Progenitor cell of endocrine pancreas (in vitro differentiated cells): ENCODE data around the gene MAP3K5. TPM values are rescaled to one million over a fixed set of nuclear protein-coding genes. Genes with fewer than 3 reads are reported as not detected.

Experiments used
- DNase-seq: peaks from one replicate; pipeline ENCODE4 v3.0.0; 2021; ENCODE audit warnings: low spot score; ENCODE audit not compliant: unreplicated experiment
- H3K27ac Mint-ChIP-seq: 2 replicates; pipeline ENCODE4 v1.8.0; 2021; ENCODE audit warnings: mild to moderate bottlenecking, moderate library complexity, mixed read lengths
- H3K27me3 Mint-ChIP-seq: 2 replicates; pipeline ENCODE4 v1.8.0; 2021; ENCODE audit warnings: mixed read lengths
- H3K36me3 Mint-ChIP-seq: 2 replicates; pipeline ENCODE4 v1.8.0; 2022; ENCODE audit warnings: mixed read lengths; ENCODE audit not compliant: insufficient read depth
- H3K4me1 Mint-ChIP-seq: 2 replicates; pipeline ENCODE4 v1.8.0; 2021; ENCODE audit warnings: low read depth, mixed read lengths
- H3K4me3 Mint-ChIP-seq: 2 replicates; pipeline ENCODE4 v1.8.0; 2021; ENCODE audit warnings: low read depth, mild to moderate bottlenecking, moderate library complexity, mixed read lengths
- H3K9me3 Mint-ChIP-seq: 2 replicates; pipeline ENCODE4 v1.8.0; 2021; ENCODE audit warnings: low read depth, mixed read lengths
- total RNA-seq: library from RNA; stranded (reverse); gene quantifications from 2 replicates; pipeline ENCODE4 v1.2.1, GENCODE V29; 2021
- TF ChIP-seq, protein P1 (sequence below): fragments of 200-600 bp; sonication (generic); IDR thresholded peaks from one replicate; pipeline ENCODE4 v1.5.0; 2021; ENCODE audit warnings: antibody characterized with exemption, mild to moderate bottlenecking; ENCODE audit not compliant: unreplicated experiment

MAP3K5 gene
- total RNA-seq, 1 donor from 2014 or later = 1.1 TPM

DNA sequence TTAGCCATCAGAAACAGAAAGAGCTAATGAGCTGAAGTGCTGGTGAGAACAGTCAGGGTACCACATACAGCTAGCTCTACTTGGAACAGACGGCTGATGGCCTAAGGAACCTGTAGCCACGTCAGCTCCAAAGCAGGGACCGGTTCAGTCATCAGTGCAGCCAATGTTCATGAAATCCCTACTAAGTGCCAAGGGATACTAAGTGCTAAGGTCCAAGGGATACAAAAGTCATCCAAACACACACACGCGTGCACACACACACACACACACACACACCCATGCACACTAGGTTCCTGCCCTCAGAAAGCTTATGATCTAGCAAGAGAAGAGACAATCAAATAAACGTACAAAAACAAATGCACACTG lies 53.6 kb downstream of the MAP3K5 start:
- Mint-ChIP-seq H3K27ac (no peak overlapping the region), H3K9me3 (no peaks in the 10 kb centered on the region), H3K4me1 (no peaks in the 10 kb centered on the region), H3K27me3 (peaks cover under 1% of the 10 kb centered on the region), H3K36me3 (no peaks in the 10 kb centered on the region), H3K4me3 (no peak overlapping the region)
- DNase-seq = no peak
- TF ChIP-seq, protein P1, sequence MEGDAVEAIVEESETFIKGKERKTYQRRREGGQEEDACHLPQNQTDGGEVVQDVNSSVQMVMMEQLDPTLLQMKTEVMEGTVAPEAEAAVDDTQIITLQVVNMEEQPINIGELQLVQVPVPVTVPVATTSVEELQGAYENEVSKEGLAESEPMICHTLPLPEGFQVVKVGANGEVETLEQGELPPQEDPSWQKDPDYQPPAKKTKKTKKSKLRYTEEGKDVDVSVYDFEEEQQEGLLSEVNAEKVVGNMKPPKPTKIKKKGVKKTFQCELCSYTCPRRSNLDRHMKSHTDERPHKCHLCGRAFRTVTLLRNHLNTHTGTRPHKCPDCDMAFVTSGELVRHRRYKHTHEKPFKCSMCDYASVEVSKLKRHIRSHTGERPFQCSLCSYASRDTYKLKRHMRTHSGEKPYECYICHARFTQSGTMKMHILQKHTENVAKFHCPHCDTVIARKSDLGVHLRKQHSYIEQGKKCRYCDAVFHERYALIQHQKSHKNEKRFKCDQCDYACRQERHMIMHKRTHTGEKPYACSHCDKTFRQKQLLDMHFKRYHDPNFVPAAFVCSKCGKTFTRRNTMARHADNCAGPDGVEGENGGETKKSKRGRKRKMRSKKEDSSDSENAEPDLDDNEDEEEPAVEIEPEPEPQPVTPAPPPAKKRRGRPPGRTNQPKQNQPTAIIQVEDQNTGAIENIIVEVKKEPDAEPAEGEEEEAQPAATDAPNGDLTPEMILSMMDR = no peak

DNA sequence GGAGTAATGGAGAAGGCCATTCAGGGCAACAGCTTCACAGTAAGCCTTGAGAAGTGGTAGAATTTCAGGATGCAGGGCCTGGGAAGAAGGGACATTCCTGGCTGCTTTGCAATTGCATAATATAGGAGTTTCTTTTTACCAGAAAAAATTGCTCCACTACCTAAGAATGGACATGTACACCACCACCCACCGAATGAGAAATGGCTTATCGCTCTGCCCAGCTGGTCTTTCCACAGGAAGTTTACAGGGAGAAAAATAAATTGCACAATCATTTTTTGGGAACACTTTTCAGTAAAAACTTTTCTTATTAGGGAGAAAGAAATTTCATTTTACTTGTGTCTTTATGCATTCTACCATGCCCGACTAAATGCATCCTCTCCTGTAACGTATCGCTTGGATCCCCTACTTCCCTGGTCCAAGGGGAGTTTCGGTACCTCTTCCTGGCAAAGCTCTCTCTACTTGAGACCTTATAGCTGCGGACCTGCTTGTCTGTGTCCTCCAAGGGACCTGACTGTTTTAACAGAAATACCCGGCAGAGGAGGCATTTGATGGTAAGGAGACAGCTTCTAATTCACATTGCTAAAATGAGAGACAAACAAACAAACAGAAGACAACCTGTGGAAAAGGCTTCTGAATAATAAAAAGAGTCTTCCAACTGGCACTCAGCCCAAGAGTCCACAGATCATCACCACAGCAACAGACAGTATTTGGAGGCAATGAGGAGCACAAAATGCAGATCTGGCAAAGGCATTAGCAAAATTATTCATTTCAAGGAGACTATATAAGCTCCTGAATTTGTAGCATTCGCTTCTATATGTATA lies 54.2 kb downstream of the MAP3K5 start:
- TF ChIP-seq, protein P1 = no peak

DNA sequence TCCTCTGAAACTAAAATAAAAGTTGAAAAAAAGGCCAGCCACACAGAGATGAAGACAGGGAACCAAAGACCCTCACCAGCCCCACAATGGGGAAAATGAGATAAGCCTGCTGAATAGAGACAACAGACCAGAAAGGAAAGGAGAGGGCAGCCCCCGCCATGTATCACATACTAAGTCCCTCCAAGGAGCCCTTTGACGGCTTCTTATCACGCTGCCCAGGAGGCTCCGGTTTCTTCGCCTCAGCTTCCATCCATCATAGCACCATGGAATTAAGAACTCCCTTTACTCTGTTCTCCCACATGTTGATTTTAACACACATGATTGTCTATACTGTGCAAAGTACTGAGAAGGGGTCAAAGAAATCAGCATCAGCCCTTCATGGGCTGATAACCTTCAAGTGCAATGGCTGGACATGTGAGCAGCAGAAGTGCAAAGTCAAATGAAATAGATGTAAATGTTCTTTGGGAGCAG lies 54.9 kb downstream of the MAP3K5 start:
- no peaks in the 10 kb centered on the region for H3K9me3 Mint-ChIP-seq
- no peaks in the 10 kb centered on the region for H3K4me1 Mint-ChIP-seq
- no peak for DNase-seq
- no peak overlapping the region for H3K4me3 Mint-ChIP-seq
- TF ChIP-seq, protein P1 = no peak
- H3K27ac Mint-ChIP-seq = no peak overlapping the region
- no peaks in the 10 kb centered on the region for H3K36me3 Mint-ChIP-seq
- no peaks in the 10 kb centered on the region for H3K27me3 Mint-ChIP-seq

More for the DNA sequence above, 54.2 kb downstream of the MAP3K5 start:
- H3K27ac Mint-ChIP-seq = no peak overlapping the region
- H3K36me3 Mint-ChIP-seq = no peaks in the 10 kb centered on the region
- H3K9me3 Mint-ChIP-seq = no peaks in the 10 kb centered on the region
- H3K4me3 Mint-ChIP-seq = no peak overlapping the region
- H3K27me3 Mint-ChIP-seq = no peaks in the 10 kb centered on the region
- DNase-seq = no peak
- H3K4me1 Mint-ChIP-seq = no peaks in the 10 kb centered on the region

DNA sequence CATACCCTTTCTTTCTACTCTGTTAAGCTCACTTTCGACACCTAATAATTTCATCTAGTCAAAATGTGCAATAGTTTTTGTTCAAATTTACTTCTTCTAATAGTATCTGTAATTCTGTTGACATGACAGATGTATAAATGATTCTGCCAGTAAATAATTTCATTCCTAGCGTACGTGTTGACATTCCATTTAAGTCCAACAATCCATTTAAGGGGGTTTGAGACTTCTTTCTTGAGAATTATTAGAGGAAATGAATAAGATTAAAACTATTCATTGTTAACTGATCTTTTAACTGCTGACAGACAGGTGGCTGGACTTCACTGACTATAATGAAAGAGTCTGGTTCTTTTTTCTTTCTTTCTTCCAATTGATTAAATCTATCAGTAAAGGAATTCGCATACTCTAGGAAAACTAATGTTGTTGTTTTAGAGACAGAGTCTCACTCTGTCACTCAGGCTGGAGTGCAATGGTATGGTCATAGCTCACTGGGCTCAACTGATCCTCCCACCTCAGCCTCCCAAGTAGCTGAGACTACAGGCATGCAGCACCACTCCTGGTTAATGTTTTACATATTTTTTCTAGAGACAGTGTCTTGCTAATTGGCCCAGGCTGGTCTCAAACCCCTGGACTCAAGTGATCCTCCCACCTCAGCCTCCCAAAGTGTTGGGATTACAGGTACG lies 55.9 kb downstream of the MAP3K5 start:
- DNase-seq = no peak
- H3K27me3 Mint-ChIP-seq = no peaks in the 10 kb centered on the region
- no peak overlapping the region for H3K27ac Mint-ChIP-seq
- no peaks in the 10 kb centered on the region for H3K36me3 Mint-ChIP-seq
- no peak overlapping the region for H3K4me3 Mint-ChIP-seq
- no peaks in the 10 kb centered on the region for H3K4me1 Mint-ChIP-seq
- TF ChIP-seq, protein P1 = no peak
- H3K9me3 Mint-ChIP-seq = no peaks in the 10 kb centered on the region

DNA sequence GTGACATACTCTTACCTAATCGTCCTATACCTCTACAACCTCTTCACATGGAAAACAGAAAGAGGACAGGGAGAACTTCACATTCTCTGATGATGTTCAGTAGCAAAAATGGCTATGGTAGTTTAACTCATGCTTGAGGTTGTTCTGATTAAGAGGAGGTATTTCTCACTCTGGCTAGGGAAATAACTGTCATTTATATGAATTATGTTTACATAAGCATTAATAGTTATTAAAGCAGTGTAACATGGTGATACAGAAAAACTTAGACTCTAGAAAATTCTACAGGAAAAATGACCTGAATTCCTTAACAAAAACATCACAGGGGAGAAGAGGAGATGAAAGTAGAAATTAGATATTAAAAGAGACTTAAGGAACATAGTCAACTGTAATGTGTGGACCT lies 57.3 kb downstream of the MAP3K5 start:
- DNase-seq = no peak
- Mint-ChIP-seq H3K4me1 (no peaks in the 10 kb centered on the region), H3K9me3 (no peaks in the 10 kb centered on the region), H3K36me3 (no peaks in the 10 kb centered on the region), H3K4me3 (no peak overlapping the region), H3K27me3 (no peaks in the 10 kb centered on the region), H3K27ac (no peak overlapping the region)
- TF ChIP-seq, protein P1 = no peak
